Anterior cingulate cortex (tissue), 58 donors: ENCODE measurements around the gene CYP4Z1.
A peak's percentile ranks its signal among the peaks of the same experiment; 100 is the strongest.
"Not testable (repeated sequence)": the region's sequence is repeated elsewhere in the genome, so short reads cannot be mapped to it uniquely, and the experiment has no call there.

ENCODE experiments used
- DNase-seq, 58 donors: peaks; one replicate each; lab custom pipeline; 2025; lab: John Stamatoyannopoulos, UW

CYP4Z1 gene, protein sequence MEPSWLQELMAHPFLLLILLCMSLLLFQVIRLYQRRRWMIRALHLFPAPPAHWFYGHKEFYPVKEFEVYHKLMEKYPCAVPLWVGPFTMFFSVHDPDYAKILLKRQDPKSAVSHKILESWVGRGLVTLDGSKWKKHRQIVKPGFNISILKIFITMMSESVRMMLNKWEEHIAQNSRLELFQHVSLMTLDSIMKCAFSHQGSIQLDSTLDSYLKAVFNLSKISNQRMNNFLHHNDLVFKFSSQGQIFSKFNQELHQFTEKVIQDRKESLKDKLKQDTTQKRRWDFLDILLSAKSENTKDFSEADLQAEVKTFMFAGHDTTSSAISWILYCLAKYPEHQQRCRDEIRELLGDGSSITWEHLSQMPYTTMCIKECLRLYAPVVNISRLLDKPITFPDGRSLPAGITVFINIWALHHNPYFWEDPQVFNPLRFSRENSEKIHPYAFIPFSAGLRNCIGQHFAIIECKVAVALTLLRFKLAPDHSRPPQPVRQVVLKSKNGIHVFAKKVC

DNA sequence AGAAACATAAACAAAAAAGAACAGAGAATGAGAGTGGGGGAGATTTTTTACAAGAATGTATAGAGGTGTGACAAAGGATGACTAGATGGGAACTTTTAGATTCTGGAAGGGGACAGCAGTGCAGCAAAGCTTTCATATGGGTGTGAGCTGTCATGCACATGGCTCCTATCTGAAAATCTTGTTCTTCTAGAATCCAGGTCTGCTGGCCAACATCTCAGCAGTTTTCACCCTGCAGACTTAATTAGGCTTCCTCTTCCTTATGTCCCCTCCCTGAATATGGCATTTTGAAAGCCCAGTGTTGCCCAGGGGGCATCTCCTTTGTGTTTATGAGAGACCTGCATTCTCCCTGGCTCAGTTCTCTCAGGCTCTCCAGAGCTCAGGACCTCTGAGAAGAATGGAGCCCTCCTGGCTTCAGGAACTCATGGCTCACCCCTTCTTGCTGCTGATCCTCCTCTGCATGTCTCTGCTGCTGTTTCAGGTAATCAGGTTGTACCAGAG, at the start of gene CYP4Z1:
Gene CYP4Z1 (plus strand): TSS at position 135 of the 498 bp plus-strand sequence. CDS start 260 bp downstream, at position 395.
- DNase-seq = no peak

DNA sequence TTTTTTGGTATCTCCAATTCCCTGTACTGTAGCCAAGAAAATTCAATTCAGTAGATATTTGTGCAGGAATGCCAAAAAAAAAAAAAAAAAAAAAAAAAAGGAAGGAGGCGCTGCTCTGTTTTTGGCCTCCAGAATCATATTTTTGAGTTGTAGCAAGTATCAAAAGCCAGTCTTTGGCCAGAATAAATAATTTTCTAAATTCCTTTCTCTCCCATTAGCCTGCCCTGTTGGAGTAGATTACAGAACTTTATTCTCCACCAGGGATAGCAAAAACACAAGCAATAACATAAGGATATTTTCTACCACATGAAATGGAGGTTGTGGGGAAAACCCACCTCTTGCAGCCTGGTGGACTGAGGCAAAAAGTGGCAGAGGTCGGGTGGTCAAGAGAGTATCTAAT, 46.0 kb upstream of the CYP4Z1 start:
- DNase-seq = no peak

DNA sequence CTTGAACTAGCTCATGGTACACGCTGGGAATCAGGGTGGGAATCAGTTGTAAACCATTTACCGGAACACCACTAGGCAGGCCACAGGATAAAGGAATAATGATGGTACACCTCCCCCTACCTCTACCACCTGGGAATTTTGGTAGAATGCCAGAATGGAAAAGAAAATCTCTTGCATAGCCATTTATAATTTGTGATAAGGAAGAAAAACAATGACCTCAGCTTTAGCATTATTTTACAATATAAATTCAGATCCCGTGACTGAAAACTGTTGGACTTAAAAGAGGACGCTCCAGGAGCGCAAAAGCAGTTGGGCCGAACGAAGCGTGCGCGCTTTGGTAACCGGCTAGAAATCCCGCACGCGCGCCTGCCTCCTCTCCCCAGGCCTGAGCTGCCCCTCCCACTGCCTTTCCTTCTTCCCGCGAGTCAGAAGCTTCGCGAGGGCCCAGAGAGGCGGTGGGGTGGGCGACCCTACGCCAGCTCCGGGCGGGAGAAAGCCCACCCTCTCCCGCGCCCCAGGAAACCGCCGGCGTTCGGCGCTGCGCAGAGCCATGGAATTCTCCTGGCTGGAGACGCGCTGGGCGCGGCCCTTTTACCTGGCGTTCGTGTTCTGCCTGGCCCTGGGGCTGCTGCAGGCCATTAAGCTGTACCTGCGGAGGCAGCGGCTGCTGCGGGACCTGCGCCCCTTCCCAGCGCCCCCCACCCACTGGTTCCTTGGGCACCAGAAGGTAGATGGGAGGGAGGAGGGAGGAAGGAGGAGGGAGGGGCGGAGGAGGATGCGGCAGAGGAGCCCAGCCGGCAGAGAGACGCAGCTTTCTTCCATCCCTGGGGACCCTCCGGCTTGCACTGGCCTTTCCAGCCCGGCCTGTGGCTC, 43.5 kb upstream of the CYP4Z1 start, which contains the start of gene CYP4X1:
Gene CYP4X1 (plus strand): TSS at position 402 of the 873 bp plus-strand sequence. CDS start 149 bp downstream, at position 551.
- peak in 38 of 58 donors; percentile 2 to 69 (median 26) for DNase-seq

DNA sequence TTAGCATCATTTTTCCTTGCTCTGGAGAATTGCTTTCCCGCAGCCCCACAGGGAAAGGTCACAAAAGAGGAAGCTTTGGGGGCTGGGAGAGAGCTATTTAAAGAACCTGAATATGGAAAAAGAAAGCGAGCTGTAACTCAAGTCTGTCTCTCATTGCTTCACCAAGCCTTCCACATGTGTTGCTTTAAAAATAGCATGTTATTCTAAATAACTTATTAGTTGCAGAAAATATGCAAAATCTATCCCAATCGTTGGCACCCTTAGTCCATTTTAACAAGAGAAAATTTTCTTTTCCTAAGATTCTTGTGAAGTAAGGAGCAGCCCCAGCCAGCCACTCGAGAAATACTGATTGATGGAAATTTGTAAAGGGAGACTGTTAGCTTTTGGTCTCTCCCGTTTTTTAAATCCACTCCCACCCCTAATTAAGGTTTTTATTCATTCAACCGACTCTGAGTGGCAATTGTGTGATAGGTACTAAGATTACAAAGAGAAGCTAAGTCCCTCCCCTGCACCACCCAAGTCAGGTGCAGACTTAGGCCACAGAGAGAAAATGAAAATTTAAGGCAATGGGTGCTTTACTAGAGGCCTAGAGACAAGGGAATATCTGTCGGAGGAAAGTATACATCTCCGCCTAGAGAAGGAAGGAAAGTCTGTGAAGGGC, 42.8 kb upstream of the CYP4Z1 start:
- peak in 2 of 58 donors; percentile 1 to 7 for DNase-seq

DNA sequence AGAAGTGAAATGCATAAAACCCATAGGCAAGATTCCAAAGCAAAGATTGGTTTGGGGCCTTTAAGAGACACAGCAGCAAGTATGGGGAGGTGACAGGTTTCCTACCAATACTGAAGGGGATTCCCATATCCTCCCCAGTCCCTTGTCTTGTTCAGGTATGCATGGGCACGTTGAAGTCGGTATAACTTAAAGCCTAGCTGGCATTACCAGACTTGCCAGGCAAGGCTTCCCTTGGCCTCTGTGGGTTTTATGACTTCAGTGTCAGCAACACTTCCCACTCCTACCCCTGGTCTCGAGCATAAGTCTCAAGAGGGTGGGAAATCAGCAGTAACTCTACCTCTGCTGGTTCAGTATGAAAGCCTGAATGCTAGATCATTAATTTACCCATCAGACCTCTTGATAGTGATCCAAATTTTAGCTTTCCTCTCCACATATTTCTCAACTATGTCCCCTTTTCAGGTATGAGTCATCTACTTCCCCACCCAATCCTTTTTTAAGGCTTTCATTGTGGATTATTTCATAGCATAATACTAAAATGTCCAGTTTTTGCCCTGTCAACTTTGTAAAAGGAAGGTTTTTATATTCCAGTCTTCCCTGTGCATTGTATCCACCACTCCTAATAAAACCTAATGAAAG, 36.7 kb upstream of the CYP4Z1 start:
- DNase-seq = no peak

DNA sequence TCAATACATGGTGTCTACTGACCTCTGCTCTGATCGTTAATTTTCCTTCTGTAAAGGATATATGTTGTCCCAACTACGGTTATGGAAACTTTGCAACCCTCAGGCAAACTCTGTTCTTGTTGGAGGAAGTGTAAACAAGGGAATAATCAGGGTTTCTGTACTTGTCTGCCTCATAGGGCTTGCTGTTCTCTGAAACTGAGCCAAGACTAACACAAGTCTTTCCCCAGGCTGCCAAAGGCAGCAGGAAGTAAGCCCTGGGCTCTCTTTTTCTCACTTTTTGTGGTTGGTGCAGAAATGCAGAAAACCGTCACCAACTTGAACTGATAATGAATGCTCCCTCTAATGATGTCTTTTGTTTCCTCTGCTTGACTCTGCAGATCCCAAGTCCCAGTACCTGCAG, 36.0 kb upstream of the CYP4Z1 start:
- no peak for DNase-seq

DNA sequence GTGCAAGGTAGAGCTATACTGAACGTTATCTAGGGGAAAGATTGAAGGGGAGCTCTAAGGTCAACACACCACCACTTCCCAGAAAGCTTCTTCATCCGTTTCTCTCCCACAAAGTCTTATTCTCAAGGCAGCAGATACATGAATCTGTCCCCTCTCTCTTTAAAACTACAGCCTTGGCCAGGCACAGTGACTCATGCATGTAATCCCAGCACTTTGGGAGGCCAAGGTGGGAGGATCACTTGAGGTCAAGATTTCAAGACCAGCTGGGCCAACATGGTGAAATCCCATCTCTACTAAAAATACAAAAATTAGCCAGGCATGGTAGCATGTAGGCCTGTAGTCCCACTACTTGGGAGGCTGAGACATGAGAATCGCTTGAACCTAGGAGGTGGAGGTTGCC, 35.4 kb upstream of the CYP4Z1 start:
- DNase-seq = no peak

DNA sequence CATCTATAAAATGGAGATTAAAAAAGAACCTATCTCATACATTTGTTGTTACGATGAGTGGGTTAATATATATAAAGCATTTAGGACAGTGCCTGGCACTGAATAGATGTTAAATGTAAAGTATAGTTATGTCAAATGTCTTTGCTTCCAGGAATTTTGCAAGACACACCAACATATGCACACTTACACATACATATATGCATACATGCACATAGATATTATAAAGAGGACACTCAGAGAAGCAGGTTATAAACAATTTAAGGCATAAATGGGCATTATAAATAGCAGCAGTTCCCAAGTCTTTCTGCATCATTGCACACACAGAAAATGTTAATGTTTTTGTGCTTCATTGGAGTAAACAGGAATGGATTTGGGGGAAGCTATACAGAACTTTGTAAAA, 30.3 kb upstream of the CYP4Z1 start:
- no peak for DNase-seq

DNA sequence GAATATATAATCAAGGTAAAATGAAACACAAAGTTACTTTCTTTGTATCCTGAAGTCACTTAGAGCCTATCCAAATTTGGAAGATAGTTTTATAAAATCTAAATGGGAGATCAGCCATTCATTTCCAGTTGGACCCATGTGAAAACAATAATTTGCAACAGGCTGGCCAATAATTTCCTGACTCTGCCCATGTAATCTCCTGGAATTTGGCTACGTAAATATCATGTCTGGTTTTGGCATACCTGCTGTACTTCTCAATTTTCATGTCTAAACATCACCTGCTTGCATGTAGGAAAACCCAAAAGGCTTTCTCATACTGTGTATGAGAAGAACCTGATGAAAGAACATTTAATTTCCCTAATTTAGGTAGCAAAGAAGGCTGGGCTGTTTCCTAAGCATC, 7.7 kb upstream of the CYP4Z1 start:
- DNase-seq = no peak

DNA sequence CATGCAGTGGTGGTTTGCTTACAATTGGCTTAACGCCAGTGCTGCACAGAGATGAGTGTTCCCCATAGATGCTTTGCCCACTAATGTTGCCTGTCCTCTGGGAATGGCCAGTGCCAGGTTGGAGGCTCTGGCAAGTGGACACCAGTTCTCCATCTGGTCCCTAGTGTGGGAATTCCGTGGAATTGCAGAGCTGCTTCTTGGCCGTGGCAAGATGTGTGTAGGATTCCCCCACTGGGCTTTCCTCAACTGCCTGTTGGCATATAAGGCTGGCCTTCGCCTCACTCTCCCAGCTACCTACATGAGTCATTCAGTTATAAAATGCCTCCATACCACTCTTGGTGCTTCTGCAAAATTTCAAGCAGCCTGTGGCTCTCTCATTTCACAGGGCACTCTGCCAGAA, 2.0 kb downstream of the CYP4Z1 start:
- DNase-seq = peak in 3 of 58 donors; percentile 0 to 8 (median 6)

DNA sequence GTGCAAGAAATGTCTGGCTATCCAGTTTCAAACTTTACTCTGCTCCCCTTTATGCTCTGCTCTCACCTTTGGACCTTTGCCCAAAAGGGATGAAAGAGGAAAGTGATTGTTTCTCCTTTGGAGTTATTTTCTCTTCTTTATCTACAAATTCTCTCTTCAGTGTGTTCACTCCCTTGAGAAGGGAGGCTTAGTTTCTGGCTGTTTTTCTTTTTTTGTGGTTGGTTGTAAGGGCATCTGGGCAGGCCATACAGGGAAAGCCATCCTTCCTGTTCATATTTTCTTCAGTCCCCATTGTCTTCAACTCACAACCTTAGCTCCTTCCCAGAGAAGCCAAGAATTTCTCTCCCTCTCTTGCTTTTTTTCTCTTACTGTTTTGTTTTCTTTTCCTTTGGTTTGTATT, 2.5 kb downstream of the CYP4Z1 start:
- DNase-seq = not testable (repeated sequence)

DNA sequence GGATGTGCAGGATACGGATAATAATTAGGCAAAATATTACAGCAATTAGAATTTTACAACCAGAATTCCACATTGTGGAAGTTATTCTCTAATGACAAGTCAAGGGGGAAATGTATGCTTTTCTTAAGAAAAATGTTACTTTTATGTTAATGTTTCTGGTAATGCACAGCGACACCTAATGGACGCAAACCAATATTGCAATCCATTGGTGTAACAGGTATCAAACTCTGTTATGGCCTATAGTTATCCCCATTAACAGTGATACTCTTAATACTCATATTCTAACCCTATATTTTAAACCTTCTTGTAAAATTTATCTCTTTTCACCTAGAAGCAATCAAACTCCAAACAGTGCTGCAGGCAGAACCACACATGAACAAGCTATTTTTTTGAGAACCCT, 22.3 kb downstream of the CYP4Z1 start:
- DNase-seq = peak in 2 of 58 donors; percentile 8 to 13

DNA sequence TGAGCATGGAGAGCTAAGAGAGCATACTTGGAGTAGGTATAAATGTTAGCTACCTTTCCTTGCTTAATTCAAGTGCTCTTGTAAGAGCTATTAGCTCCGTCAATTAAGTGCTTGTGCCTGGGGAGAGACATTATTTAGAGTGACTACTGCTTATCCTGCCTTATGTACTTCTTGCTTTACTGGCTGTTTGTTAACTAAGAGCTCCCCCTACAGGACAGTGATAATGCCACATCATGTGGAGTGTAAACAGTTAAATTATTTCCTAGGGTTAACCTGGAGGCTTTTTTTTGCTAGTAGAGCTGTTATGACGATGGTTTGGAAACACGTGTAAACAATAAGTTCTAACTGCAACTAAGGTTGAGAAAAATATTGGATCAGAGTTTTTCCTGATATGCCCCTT, 24.4 kb downstream of the CYP4Z1 start:
- not testable (repeated sequence) for DNase-seq

DNA sequence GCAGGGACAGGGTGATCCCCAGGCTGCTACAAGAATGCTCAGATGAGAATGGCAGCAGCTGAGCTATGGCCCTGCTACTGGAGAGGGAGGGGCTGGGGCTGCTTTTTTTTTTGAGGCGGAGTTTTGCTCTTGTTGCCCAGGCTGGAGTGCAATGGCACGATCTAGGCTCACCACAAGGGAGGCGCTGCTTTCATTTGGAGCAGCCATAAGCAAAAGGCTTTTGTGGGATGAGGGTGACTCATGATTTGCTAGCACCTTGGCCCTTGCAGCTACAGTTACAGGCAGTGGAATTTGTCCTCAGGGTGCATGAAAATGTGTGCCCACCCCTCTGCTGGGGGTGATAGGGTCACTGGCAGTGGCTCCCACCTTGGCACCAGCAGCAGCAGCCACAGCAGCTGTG, 37.8 kb downstream of the CYP4Z1 start:
- DNase-seq = no peak

DNA sequence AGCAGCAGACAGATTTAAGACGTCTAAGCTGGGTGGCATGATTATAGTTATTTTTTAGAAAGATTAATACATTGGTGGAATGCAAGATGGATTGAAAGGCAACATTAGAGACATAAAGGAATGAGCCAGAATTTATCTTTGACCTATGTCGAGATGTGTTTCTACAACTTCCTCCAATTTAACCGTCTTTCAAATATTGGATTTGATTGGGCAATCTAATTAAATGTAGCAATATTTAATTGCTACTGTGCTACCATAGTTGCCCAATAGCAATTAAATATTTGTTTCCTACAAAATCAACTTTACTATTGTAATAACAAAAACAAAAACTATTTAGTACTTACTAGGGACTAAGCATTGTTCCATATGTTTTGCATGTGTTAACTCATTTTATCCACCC, 39.8 kb downstream of the CYP4Z1 start:
- no peak for DNase-seq

DNA sequence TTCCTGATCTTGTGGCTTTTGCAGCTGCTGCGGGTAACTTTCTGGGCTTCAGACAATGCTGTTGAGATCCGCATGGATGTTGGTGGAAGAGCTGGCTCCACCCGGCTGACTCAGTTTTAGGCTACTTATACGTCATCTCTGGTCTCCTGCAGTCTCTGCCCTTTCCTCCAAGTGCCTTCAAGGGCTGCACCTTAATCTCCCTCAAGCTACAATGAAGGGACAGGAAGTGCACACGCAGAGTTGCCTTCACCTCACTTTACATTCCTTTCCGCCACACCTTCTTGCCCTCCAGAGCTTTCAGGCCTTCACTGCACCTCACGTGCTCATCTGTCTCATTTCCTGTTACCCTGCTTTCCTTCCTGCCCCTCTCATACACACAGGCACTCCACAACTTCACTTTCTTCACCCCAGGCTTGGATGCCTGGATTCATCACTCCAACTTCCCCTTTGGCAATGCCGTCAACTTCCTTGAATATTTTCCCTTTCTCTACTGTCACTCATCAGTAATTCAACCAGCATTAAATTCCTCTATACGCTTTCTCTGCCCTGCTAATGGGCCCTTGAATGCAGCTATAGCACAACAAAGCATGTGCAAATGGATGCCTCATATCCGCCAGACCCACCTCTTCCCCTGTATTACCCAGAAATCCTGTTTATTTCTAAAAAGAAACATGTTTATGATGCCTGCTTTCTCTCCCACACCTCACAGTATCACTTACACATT, 41.0 kb downstream of the CYP4Z1 start:
- DNase-seq = not testable (repeated sequence)

DNA sequence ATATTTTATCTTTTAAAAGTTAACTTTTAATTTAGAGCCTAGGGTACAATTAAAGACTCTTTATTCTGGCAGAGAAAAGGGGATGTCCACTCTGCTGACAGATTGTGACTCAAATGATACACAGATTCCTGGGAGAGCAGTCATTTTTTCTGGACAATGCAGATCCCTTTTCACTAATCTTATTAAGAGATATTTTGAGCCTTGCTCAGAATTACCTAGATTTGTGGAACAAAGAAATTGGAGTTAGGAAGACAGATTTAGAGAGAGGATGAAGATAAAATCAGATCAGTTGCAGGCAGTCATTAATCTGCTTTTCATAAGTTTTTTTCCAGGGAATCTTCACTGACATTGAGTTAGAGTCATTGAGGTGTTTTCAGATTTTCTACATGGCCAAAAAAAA, 42.5 kb downstream of the CYP4Z1 start:
- not testable (repeated sequence) for DNase-seq

DNA sequence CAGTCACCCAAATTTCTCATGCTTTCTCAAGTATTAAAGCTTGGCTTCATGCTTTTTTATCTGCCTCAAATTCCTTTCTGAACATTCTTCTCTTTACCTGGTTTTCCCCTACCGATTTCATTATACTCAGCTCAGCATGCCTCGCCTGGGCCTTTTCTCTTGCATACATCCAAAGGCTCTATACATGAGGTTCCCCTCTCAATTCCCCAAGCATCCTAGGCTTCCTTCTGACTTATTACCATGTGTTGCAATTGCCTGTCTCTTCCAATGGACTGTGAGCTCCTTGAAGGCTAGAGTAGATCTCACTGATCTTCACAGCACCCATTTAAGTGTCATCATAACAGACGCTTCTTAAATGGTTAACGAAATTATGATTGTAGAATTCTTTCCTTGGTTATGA, 46.1 kb downstream of the CYP4Z1 start:
- no peak for DNase-seq

DNA sequence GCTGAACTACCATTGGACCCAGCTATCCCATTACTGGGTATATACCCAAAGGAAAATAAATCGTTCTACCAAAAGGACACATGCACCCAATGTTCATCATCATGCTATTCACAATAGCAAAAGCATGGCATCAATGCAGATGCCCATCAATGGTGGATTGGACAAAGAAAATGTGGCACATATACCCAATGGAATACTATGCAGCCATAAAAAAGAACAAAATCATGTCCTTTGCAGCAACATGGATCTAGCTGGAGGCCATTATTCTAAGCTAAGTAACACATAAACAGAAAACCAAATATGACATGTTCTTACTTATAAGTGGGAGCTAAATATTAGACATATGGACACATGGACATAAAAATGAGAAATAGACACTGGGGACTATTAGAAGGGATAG, 54.0 kb downstream of the CYP4Z1 start:
- not testable (repeated sequence) for DNase-seq
